Body of pancreas (tissue), 4 donors: ENCODE measurements around the gene ZSCAN5A. TPM values are rescaled to one million over a fixed set of nuclear protein-coding genes. Genes with fewer than 3 reads are reported as not detected.

ENCODE experiments used
- ATAC-seq: fragments of 150-250 bp; one replicate; pipeline ENCODE4 v1.9.1; 2016
- DNase-seq, 4 donors: peaks; one replicate each; pipeline ENCODE4 v3.0.0-alpha.2; 2019
- H3K27ac ChIP-seq, 4 donors: fragments of 200-600 bp; sonication (generic); 1 replicate in 3 of 4; 2 replicates in 1 of 4; pipeline versions ENCODE4 v1.5.1 to v1.6.1; 2016 to 2019; ENCODE audit warnings: mild to moderate bottlenecking in 1 of 4, mixed read lengths in 1 of 4, moderate library complexity in 1 of 4
- H3K27me3 ChIP-seq, 2 donors: fragments of 200-600 bp; sonication (generic); one replicate each; pipeline ENCODE4 v1.6.0; 2016; ENCODE audit warnings: mild to moderate bottlenecking in 1 of 2
- H3K36me3 ChIP-seq, 2 donors: fragments of 200-600 bp; sonication (generic); replicated peaks in 1 of 2; 2 replicates each; pipeline ENCODE4 v1.5.1; 2016; ENCODE audit warnings: low read depth in 2 of 2; ENCODE audit not compliant: insufficient read depth in 1 of 2
- H3K4me1 ChIP-seq: fragments of 200-600 bp; sonication (generic); one replicate; pipeline ENCODE4 v1.6.0; 2016
- H3K4me3 ChIP-seq, 2 donors: fragments of 200-600 bp; sonication (generic); 1 replicate in 1 of 2; 2 replicates in 1 of 2; pipeline ENCODE4 v1.5.1; 2016 to 2019
- H3K9me3 ChIP-seq, 3 donors: fragments of 200-600 bp; sonication (generic); 1 replicate in 2 of 3; 2 replicates in 1 of 3; pipeline ENCODE4 v1.5.1; 2016
- POLR2A ChIP-seq, 3 donors: fragments of 450-650 bp; IDR thresholded peaks; one replicate each; pipeline ENCODE4 v1.6.1; 2016; ENCODE audit warnings: antibody characterized with exemption in 3 of 3, mild to moderate bottlenecking in 2 of 3
- WGBS, 2 donors: methylation state at CpG; one replicate each; pipeline ENCODE4 v1.1.5; 2017; 5-methylcytosine and 5-hydroxymethylcytosine counted together
- intact Hi-C: fragments of 100-400 bp; cut with DNase I; formaldehyde crosslinking; loops from one replicate; pipeline ENCODE4 v1.15.1; 2023
- total RNA-seq, 2 donors: library from RNA; depleted of rRNA; stranded (reverse); fragments of >200 nt; gene quantifications; one replicate each; pipeline ENCODE4 v1.1.0, GENCODE V29; 2016
- TF ChIP-seq, protein P1 (sequence below), 7 experiments: fragments of 450-650 bp in 4 of 7; fragments of 200-600 bp in 3 of 7; sonication (generic) in 3 of 7; IDR thresholded peaks; one replicate each; pipeline ENCODE4 v1.5.1; 2016 to 2019; ENCODE audit warnings: antibody characterized with exemption in 7 of 7

ZSCAN5A gene
- total RNA-seq, 2 donors from 2014 or later: 4.9 to 7.3 TPM

DNA sequence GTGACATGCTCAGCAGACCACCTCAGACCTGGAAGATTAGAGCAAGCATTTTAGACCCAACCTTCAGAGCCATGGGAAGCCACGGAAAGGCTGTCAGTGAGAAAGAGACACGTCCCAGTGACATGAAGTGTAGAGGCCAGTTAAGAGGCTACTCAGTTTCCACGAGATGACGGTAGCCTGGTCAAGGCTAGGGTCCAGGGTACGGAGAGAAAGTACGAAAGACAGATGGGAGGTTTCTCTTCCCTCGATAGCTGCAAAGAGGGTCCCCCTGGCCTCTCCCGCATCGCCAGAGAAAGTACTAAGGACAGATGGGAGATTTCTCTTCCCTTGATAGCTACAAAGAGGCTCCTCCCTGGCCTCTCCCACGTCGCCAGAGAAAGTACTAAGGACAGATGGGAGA lies 8.6 kb downstream of the ZSCAN5A start:
- DNase-seq: no peak
- 84 to 95% methylated on average over 9 of the region's 11 CpGs for WGBS, 2 donors
- Histone ChIP-seq H3K4me3 (no peak overlapping the region), H3K27ac (no peak overlapping the region), H3K27me3 (no peaks in the 10 kb centered on the region), H3K36me3 (no peaks in the 10 kb centered on the region), H3K4me1 (no peaks in the 10 kb centered on the region), H3K9me3 (no peaks in the 10 kb centered on the region)
- intact Hi-C loops: no loop called here
- TF ChIP-seq POLR2A (IDR thresholded peaks at IDR 0.05): no peak
- TF ChIP-seq, protein P1, sequence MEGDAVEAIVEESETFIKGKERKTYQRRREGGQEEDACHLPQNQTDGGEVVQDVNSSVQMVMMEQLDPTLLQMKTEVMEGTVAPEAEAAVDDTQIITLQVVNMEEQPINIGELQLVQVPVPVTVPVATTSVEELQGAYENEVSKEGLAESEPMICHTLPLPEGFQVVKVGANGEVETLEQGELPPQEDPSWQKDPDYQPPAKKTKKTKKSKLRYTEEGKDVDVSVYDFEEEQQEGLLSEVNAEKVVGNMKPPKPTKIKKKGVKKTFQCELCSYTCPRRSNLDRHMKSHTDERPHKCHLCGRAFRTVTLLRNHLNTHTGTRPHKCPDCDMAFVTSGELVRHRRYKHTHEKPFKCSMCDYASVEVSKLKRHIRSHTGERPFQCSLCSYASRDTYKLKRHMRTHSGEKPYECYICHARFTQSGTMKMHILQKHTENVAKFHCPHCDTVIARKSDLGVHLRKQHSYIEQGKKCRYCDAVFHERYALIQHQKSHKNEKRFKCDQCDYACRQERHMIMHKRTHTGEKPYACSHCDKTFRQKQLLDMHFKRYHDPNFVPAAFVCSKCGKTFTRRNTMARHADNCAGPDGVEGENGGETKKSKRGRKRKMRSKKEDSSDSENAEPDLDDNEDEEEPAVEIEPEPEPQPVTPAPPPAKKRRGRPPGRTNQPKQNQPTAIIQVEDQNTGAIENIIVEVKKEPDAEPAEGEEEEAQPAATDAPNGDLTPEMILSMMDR (IDR thresholded peaks at IDR 0.05): no peak
- ATAC-seq: no peak

DNA sequence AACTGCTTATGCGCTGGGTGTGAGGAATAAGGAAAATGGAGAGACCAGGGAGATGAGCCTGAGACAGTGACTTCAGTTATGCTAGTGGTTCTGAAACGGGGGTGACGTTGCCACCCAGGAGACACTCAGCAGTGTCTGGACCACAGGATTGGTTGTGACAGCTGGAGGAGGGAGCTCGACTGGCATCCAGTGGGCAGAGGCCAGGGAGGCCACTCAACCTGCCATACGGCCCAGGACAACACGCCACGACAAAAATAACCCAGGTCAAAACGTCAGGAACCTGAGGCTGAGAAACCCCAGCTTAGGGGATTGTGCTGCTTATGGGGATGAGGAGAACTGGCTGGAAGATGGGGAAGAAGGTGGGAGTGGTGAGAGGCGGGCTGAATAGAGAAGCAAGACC lies 10.4 kb downstream of the ZSCAN5A start:
- H3K9me3 ChIP-seq: no peaks in the 10 kb centered on the region
- no peaks in the 10 kb centered on the region for H3K4me1 ChIP-seq
- ATAC-seq: no peak
- TF ChIP-seq, protein P1 (IDR thresholded peaks at IDR 0.05): no peak
- no peak for TF ChIP-seq POLR2A (IDR thresholded peaks at IDR 0.05)
- no peaks in the 10 kb centered on the region for H3K27me3 ChIP-seq
- intact Hi-C loops: no loop called here
- DNase-seq: no peak
- H3K27ac ChIP-seq: no peak overlapping the region
- no peak overlapping the region for H3K4me3 ChIP-seq
- H3K36me3 ChIP-seq: no peaks in the 10 kb centered on the region
- 84 to 90% methylated on average over 9 of the region's 9 CpGs for WGBS, 2 donors

DNA sequence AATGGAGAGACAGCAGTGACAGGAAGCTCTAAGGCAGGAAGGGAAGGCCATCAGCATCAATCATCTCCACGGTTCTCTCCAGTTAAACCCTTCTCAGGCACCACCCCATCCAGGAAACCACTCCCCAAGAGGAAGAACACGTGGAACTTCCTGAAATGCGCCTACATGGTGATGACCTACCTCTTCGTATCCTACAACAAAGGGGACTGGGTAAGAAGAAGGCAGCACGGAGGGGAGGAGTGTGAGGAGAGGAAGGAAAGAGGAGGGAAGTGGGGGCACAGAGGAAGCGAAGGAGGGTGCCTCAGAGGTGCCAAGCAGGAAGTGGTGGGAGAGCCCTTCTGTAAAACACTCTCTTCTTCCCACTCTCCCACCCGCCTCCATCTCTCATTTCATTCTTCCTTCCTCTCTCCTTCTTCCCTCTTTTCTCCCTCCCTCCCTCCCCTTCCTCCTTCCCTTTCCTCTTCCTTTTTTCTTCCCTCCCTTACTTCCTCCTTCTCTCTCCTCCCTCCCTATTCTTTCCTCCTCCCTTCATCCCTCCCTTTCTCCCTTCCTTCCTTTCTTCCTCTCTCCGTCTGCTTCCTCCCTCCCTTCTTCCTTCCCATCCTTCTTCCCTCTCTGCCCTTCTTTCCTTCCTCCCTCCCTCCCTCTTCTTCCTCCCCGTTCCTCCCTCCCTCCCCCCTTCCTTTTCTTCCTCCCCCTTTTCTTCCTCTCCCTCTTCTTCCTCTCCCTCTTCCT lies 12.6 kb downstream of the ZSCAN5A start:
- Histone ChIP-seq H3K27me3 (no peaks in the 10 kb centered on the region), H3K4me1 (no peaks in the 10 kb centered on the region), H3K27ac (no peak overlapping the region), H3K9me3 (no peaks in the 10 kb centered on the region), H3K4me3 (no peak overlapping the region), H3K36me3 (no peaks in the 10 kb centered on the region)
- no peak for TF ChIP-seq POLR2A (IDR thresholded peaks at IDR 0.05)
- TF ChIP-seq, protein P1 (IDR thresholded peaks at IDR 0.05): no peak
- no peak for DNase-seq
- no peak for ATAC-seq
- intact Hi-C loops: no loop called here
- 58 to 80% methylated on average over 9 of the region's 9 CpGs for WGBS, 2 donors

DNA sequence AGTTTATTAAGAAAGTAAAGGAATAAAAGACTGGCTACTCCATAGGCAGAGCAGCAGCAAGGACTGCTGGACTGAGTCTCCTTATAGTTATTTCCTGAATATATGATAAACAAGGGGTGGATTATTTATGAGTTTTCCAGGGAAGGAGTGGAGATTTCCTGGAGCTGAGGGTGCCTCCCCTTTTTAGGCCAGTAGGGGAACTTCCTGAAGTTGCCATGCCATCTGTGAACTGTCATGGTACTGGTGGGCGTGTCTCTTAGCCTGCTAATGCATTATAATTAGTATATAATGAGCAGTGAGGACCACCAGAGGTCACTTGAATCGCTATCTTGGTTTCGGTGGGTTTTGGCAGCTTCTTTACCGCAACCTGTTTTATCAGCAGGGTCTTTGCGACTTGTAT lies 13.5 kb downstream of the ZSCAN5A start:
- H3K4me1 ChIP-seq: no peaks in the 10 kb centered on the region
- H3K4me3 ChIP-seq: no peak overlapping the region
- TF ChIP-seq, protein P1 (IDR thresholded peaks at IDR 0.05): no peak
- TF ChIP-seq POLR2A (IDR thresholded peaks at IDR 0.05): no peak
- DNase-seq (no peak), ATAC-seq (no peak)
- intact Hi-C loops: no loop called here
- H3K36me3 ChIP-seq: no peaks in the 10 kb centered on the region
- no peak overlapping the region for H3K27ac ChIP-seq
- no peaks in the 10 kb centered on the region for H3K9me3 ChIP-seq
- no peaks in the 10 kb centered on the region for H3K27me3 ChIP-seq
- 74 to 75% methylated on average over 5 of the region's 5 CpGs for WGBS, 2 donors

DNA sequence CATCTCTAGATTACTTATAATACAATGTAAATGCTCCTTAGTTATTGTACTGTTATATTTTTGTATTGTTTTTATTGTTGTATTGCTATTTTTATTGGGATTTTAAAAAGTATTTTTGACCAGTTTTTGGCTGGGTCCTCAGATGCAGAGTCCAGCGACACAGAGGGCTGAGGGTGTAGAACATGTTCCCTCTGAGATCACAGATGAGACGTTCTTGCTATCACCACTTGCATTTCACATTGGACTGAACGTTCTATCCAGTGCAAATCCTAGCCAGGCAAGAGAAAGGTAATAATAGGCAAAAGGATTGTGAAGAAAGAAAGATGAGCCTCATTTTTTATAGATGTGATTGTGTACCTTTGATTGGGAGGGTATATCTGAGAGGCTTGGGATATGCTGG lies 15.0 kb downstream of the ZSCAN5A start:
- Histone ChIP-seq H3K36me3 (no peaks in the 10 kb centered on the region), H3K27me3 (no peaks in the 10 kb centered on the region), H3K4me1 (no peaks in the 10 kb centered on the region), H3K9me3 (no peaks in the 10 kb centered on the region), H3K27ac (no peak overlapping the region), H3K4me3 (no peak overlapping the region)
- intact Hi-C loops: no loop called here
- DNase-seq (no peak), ATAC-seq (no peak)
- TF ChIP-seq, protein P1 (IDR thresholded peaks at IDR 0.05): no peak
- no peak for TF ChIP-seq POLR2A (IDR thresholded peaks at IDR 0.05)
- WGBS, 2 donors: 71% methylated on average over 3 of the region's 3 CpGs
